Measurements from ENCODE around the gene KDM3B. TPM values are rescaled to one million over a fixed set of nuclear protein-coding genes. Genes with fewer than 3 reads are reported as not detected.

The KDM3B gene
- total and polyA plus RNA-seq, 2 of the 8 experiments (the other 6 are each of a cell fraction or from before 2014, with no cell fraction given), result 27.1 to 78.1 TPM

GRCh38 chr5:138315751-138316278 lies 36.7 kb upstream of the KDM3B start:
- DNase-seq (ENCODE audit: low read depth in 1 of 2, low spot score in 2 of 2) (no peak), FAIRE-seq (no peak)
- H3K4me2 ChIP-seq (ENCODE audit: insufficient read depth in 1 of 2, low read depth in 2 of 2, low read length in 2 of 2), result no peak overlapping the region
- no peak overlapping the region for H3K14ac ChIP-seq (ENCODE audit: insufficient read length)
- no peaks in the 10 kb centered on the region for H3K23me2 ChIP-seq (ENCODE audit: low read depth, low read length)
- H3K27ac ChIP-seq (ENCODE audit: low read depth, low read length), result no peak overlapping the region
- no peaks in the 10 kb centered on the region for H3K4me1 ChIP-seq (replicated peaks in 1 of 4; ENCODE audit: control insufficient read depth in 3 of 4, insufficient read depth in 4 of 4, low read length in 3 of 4)
- no peak overlapping the region for H2BK120ac ChIP-seq (replicated peaks; ENCODE audit: low read depth, low read length)
- peak overlapping the region; percentile 51 for H4K8ac ChIP-seq (ENCODE audit: extremely low read depth, insufficient read depth, low read length)
- peaks cover 0 to 25% (median 13%) of the 10 kb centered on the region in 4 experiments; a peak in 4 of 8 replicates for H3K36me3 ChIP-seq (ENCODE audit: control insufficient read depth in 2 of 4, insufficient read depth in 4 of 4, low read length in 3 of 4)
- no peaks in the 10 kb centered on the region for H4K20me1 ChIP-seq (replicated peaks in 1 of 2; ENCODE audit: control insufficient read depth in 1 of 2, insufficient read depth in 2 of 2, low read length in 2 of 2)
- no peak overlapping the region for H3K18ac ChIP-seq (ENCODE audit: extremely low read depth, low read length)
- no peak overlapping the region for H3K56ac ChIP-seq (replicated peaks; ENCODE audit: insufficient read length, low read depth, low read length)
- H4K91ac ChIP-seq (replicated peaks; ENCODE audit: insufficient read length, low read length), result no peak overlapping the region
- H3K9ac ChIP-seq (replicated peaks in 1 of 4; ENCODE audit: extremely low read depth in 1 of 4, low read depth in 3 of 4, low read length in 3 of 4), result no peak overlapping the region
- H3K9me3 ChIP-seq (ENCODE audit: insufficient read depth in 2 of 2, low read depth in 1 of 2, low read length in 1 of 2), result no peaks in the 10 kb centered on the region
- no peak overlapping the region for H2BK12ac ChIP-seq (ENCODE audit: low read depth, low read length)
- TF ChIP-seq SIX5 (IDR thresholded peaks at IDR 0.05; ENCODE audit: low read depth, low read length) (no peak), SUZ12 (IDR thresholded peaks at IDR 0.05; ENCODE audit: low read length) (no peak), USF2 (IDR thresholded peaks at IDR 0.05; ENCODE audit: low read length) (no peak), E2F6 (IDR thresholded peaks at IDR 0.05) (no peak), RXRA (IDR thresholded peaks at IDR 0.05; ENCODE audit: insufficient read depth, low read depth, low read length) (no peak), RAD21 (IDR thresholded peaks at IDR 0.05 in 1 of 2, conservative IDR thresholded peaks at IDR 0.05 in 1 of 2; ENCODE audit: low read depth in 2 of 2, low read length in 2 of 2) (no peak)
- H2AFZ ChIP-seq (ENCODE audit: low read length), result no peak overlapping the region
- no peaks in the 10 kb centered on the region for H3K27me3 ChIP-seq (replicated peaks in 1 of 4; ENCODE audit: control insufficient read depth in 3 of 4, extremely low read depth in 1 of 4, insufficient read depth in 3 of 4, low read length in 3 of 4)
- no peak overlapping the region for H3K23ac ChIP-seq (ENCODE audit: insufficient read length)
- no peak overlapping the region for H2BK20ac ChIP-seq (ENCODE audit: low read length)
- no peak overlapping the region for H4K5ac ChIP-seq (ENCODE audit: insufficient read length, low read depth, low read length)
- no peak overlapping the region for H2BK5ac ChIP-seq (ENCODE audit: low read depth, low read length)
- H3K4me3 ChIP-seq (ENCODE audit: extremely low read depth in 1 of 4, insufficient read depth in 2 of 4, low read depth in 3 of 4, low read length in 4 of 4), result no peak overlapping the region
- ChIA-PET CTCF (ENCODE audit: partially characterized antibody) (interaction anchor here (0.9 to 1.3 kb wide), 2 partner anchors 23 to 246 kb away, joined by 3 read pairs; no protein-coding TSS in a partner anchor), POLR2A (ENCODE audit: partially characterized antibody) (interaction anchor here (1.0 to 4.1 kb wide), 3 partner anchors 11 to 22 kb away, joined by 4 to 14 read pairs (median 5); partner anchors contain the start of genes CDC25C and FAM53C)
- no peaks in the 10 kb centered on the region for H3K79me2 ChIP-seq (ENCODE audit: control insufficient read depth in 1 of 2, insufficient read depth in 2 of 2, low read length in 2 of 2)
- H2AK5ac ChIP-seq (ENCODE audit: low read depth, low read length), result no peak overlapping the region
- no peaks in the 10 kb centered on the region for H3K79me1 ChIP-seq (ENCODE audit: low read depth, low read length)
- no peak overlapping the region for H2BK15ac ChIP-seq (ENCODE audit: low read length)
- 87% methylated on average over 7 of the region's 7 CpGs; no CpG with 5 or more reads in 1 of the 2 experiments for WGBS, 2 experiments (ENCODE audit: extremely low coverage in 1 of 2, insufficient coverage in 1 of 2, insufficient read length in 1 of 2, insufficient replicate concordance in 2 of 2, low coverage in 1 of 2, low lambda C conversion rate in 2 of 2, missing lambda C conversion rate in 1 of 2)
- no peak overlapping the region for H3K4ac ChIP-seq (replicated peaks; ENCODE audit: insufficient read length, low read depth, low read length)

Data from H1 (cell line).